OCI-LY1 (cell line): ENCODE measurements around the gene TRABD2B.

Experiments
- H2AFZ ChIP-seq: fragments of 200-600 bp; sonication (generic), shearing (Covaris generic); 2 replicates; pipeline ENCODE4 v1.6.0; 2014; ENCODE audit warnings: antibody characterized with exemption, mild to moderate bottlenecking, low read length
- H3F3A ChIP-seq: fragments of 200-600 bp; sonication (generic), shearing (Covaris generic); 2 replicates; pipeline ENCODE4 v1.6.0; 2014; ENCODE audit warnings: mild to moderate bottlenecking, antibody characterized with exemption, low read length, moderate library complexity; ENCODE audit not compliant: insufficient read depth
- H3K27ac ChIP-seq: fragments of 200-600 bp; sonication (generic); 2 replicates; pipeline ENCODE4 v1.5.1; 2014; ENCODE audit warnings: low read length, mixed run types, mild to moderate bottlenecking, low read depth; ENCODE audit not compliant: poor library complexity, severe bottlenecking
- H3K27me3 ChIP-seq: fragments of 200-600 bp; sonication (generic); 2 replicates; pipeline ENCODE4 v1.6.0; 2014; ENCODE audit warnings: antibody characterized with exemption, mild to moderate bottlenecking, low read length, moderate library complexity; ENCODE audit not compliant: insufficient read depth
- H3K36me3 ChIP-seq: fragments of 200-600 bp; sonication (generic); 2 replicates; pipeline ENCODE4 v1.6.1; 2014; ENCODE audit warnings: mild to moderate bottlenecking, antibody characterized with exemption, low read length, moderate library complexity, mixed read lengths; ENCODE audit not compliant: insufficient read depth
- H3K4me1 ChIP-seq: fragments of 200-600 bp; sonication (generic); 2 replicates; pipeline ENCODE4 v1.5.1; 2014; ENCODE audit warnings: mild to moderate bottlenecking, low read length, moderate library complexity; ENCODE audit not compliant: insufficient read depth, severe bottlenecking
- H3K4me2 ChIP-seq: fragments of 200-600 bp; sonication (generic), shearing (Covaris generic); 2 replicates; pipeline ENCODE4 v1.6.1; 2014; ENCODE audit warnings: low read length
- H3K4me3 ChIP-seq: fragments of 200-600 bp; sonication (generic); 2 replicates; pipeline ENCODE4 v1.5.1; 2014; ENCODE audit warnings: low read length, low read depth, mild to moderate bottlenecking, mixed read lengths; ENCODE audit not compliant: poor library complexity, severe bottlenecking
- H3K79me2 ChIP-seq: fragments of 200-600 bp; shearing (Covaris generic); 2 replicates; pipeline ENCODE4 v1.6.1; 2016; ENCODE audit warnings: mixed run types, low read length, mixed read lengths; ENCODE audit not compliant: insufficient read depth
- H3K9ac ChIP-seq: fragments of 200-600 bp; sonication (generic), shearing (Covaris generic); 2 replicates; pipeline ENCODE4 v1.6.1; 2014; ENCODE audit warnings: mild to moderate bottlenecking, low read length, mixed read lengths
- H3K9me2 ChIP-seq: fragments of 200-600 bp; sonication (generic), shearing (Covaris generic); 2 replicates; pipeline ENCODE4 v1.6.1; 2014; ENCODE audit warnings: low read depth, mild to moderate bottlenecking, low read length, mixed read lengths
- H3K9me3 ChIP-seq: fragments of 200-600 bp; shearing (Covaris generic); 2 replicates; pipeline ENCODE4 v1.6.1; 2014; ENCODE audit warnings: low read length, mixed read lengths
- H4K20me1 ChIP-seq: fragments of 200-600 bp; sonication (generic), shearing (Covaris generic); 2 replicates; pipeline ENCODE4 v1.6.0; 2016; ENCODE audit warnings: mild to moderate bottlenecking, low read length; ENCODE audit not compliant: insufficient read depth
- EZH2 ChIP-seq: fragments of 200-600 bp; sonication (generic), shearing (Covaris generic); IDR thresholded peaks from 2 replicates; pipeline ENCODE4 v1.8.0; 2017; ENCODE audit warnings: borderline replicate concordance, mixed run types, mild to moderate bottlenecking, antibody characterized with exemption, low read length, moderate library complexity, mixed read lengths
- TF ChIP-seq, protein P1 (sequence below): fragments of 200-600 bp; sonication (generic), shearing (Covaris generic); IDR thresholded peaks from 2 replicates; pipeline ENCODE4 v1.5.1; 2017; ENCODE audit warnings: mild to moderate bottlenecking, antibody characterized with exemption, low read length, moderate library complexity, mixed read lengths

The TRABD2B gene

DNA sequence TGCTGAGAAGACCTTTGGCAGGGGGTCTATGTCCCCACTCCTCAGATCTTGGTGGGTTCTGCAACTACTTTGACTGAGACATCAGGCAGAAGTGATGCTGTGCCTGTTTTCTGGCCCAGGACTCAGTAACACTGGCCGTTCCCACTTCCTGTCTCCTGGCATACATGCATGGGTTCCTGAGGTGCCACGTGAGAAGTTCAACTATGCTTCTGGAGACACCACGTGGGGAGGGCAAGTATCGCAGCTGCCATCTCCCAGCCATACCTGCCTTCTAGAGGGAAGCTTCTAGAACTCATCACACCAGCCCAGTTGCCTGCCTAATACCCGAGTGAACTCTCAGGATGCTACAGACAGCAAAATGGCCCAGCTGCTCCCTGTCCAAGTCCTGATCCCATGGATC lies 65.8 kb downstream of the TRABD2B start:
- H3K9me3 ChIP-seq, result no peaks in the 10 kb centered on the region
- no peaks in the 10 kb centered on the region for H3K9me2 ChIP-seq
- H3K4me2 ChIP-seq, result no peak overlapping the region
- no peaks in the 10 kb centered on the region for H3K79me2 ChIP-seq
- H3K27me3 ChIP-seq, result no peaks in the 10 kb centered on the region
- no peak overlapping the region for H3K9ac ChIP-seq
- no peak overlapping the region for H2AFZ ChIP-seq
- H3F3A ChIP-seq, result no peaks in the 10 kb centered on the region
- TF ChIP-seq, protein P1, sequence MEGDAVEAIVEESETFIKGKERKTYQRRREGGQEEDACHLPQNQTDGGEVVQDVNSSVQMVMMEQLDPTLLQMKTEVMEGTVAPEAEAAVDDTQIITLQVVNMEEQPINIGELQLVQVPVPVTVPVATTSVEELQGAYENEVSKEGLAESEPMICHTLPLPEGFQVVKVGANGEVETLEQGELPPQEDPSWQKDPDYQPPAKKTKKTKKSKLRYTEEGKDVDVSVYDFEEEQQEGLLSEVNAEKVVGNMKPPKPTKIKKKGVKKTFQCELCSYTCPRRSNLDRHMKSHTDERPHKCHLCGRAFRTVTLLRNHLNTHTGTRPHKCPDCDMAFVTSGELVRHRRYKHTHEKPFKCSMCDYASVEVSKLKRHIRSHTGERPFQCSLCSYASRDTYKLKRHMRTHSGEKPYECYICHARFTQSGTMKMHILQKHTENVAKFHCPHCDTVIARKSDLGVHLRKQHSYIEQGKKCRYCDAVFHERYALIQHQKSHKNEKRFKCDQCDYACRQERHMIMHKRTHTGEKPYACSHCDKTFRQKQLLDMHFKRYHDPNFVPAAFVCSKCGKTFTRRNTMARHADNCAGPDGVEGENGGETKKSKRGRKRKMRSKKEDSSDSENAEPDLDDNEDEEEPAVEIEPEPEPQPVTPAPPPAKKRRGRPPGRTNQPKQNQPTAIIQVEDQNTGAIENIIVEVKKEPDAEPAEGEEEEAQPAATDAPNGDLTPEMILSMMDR, result peak; percentile 28; the same call in 1 of the 2 replicates
- TF ChIP-seq EZH2, result no peak
- H3K27ac ChIP-seq, result no peak overlapping the region
- H4K20me1 ChIP-seq, result no peaks in the 10 kb centered on the region
- no peaks in the 10 kb centered on the region for H3K4me1 ChIP-seq
- H3K4me3 ChIP-seq, result no peak overlapping the region
- no peaks in the 10 kb centered on the region for H3K36me3 ChIP-seq

DNA sequence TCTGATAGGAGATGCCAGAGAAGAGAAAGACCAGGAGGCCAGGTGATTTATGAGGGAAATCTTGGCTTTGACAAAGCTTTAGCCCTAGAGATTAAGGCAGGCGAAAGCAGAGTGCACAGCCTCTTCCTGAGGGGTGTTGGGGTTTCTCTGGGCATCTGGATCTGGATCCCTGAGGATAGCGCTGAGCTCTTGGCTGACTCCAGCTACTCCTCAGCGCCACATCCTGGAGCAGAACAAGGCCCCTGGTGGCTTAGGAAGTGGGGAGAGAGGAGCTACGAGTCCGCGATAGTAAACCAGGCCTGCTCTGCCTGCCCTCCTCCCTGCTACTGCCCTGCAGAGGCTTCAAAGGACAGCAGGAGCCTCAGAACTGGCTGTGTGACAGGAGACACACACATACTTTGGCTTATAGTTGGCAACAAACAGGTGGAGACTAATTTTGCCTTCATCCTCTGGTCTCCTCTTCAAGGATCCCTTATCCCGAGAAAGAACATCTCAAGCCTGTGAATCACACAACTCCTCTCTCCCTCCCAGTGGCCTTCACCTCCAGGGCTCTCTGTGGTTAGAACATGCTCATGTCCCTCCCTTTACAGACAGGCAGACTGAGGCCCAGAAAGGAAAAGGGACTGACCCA lies 66.9 kb downstream of the TRABD2B start:
- no peaks in the 10 kb centered on the region for H3K9me2 ChIP-seq
- H3K4me1 ChIP-seq, result no peaks in the 10 kb centered on the region
- H3K27me3 ChIP-seq, result no peaks in the 10 kb centered on the region
- no peaks in the 10 kb centered on the region for H4K20me1 ChIP-seq
- H3K4me2 ChIP-seq, result no peak overlapping the region
- no peaks in the 10 kb centered on the region for H3F3A ChIP-seq
- H3K36me3 ChIP-seq, result no peaks in the 10 kb centered on the region
- no peak overlapping the region for H2AFZ ChIP-seq
- H3K4me3 ChIP-seq, result no peak overlapping the region
- H3K79me2 ChIP-seq, result no peaks in the 10 kb centered on the region
- no peak overlapping the region for H3K27ac ChIP-seq
- H3K9me3 ChIP-seq, result no peaks in the 10 kb centered on the region
- TF ChIP-seq, protein P1, result no peak
- TF ChIP-seq EZH2, result no peak
- H3K9ac ChIP-seq, result no peak overlapping the region

DNA sequence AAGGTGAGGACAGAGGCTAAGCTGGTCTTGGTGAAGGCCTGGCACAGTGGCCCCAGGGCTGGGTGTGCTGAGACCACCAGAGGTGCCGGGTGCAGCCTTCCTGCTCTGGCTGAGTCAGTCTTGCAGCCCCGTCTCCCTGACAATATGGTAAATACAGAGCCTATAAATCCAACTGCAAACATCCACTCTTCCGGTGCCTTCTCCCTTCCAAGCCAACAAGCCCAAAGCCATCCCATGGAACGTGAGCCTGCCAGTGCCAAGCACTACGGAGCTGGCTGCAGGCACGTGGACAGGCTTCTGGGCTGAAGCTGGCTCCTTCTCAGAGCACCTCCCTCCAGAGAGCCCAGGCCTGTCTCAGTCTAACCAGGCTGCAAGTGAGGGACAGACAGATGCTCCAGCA lies 70.0 kb downstream of the TRABD2B start:
- Histone ChIP-seq H3K79me2 (no peaks in the 10 kb centered on the region), H3K9ac (no peak overlapping the region), H3K9me3 (no peaks in the 10 kb centered on the region), H3K27me3 (no peaks in the 10 kb centered on the region), H3K4me1 (no peaks in the 10 kb centered on the region), H3K27ac (no peak overlapping the region), H3K4me2 (no peak overlapping the region), H3K4me3 (no peak overlapping the region), H3K9me2 (no peaks in the 10 kb centered on the region), H3F3A (no peaks in the 10 kb centered on the region), H4K20me1 (no peaks in the 10 kb centered on the region), H2AFZ (no peak overlapping the region), H3K36me3 (no peaks in the 10 kb centered on the region)
- TF ChIP-seq, protein P1, result no peak
- TF ChIP-seq EZH2, result no peak
